HEK293 (cell line): ENCODE results near the gene COL13A1.

Experiments used
- ATF2 ChIP-seq: fragments of 450-650 bp; formaldehyde crosslinking; IDR thresholded peaks from 2 replicates; pipeline ENCODE4 v1.5.1; 2016; ENCODE audit warnings: missing biosample characterization, missing genetic modification characterization, low read depth
- CTCF ChIP-seq: fragments of 450-650 bp; formaldehyde crosslinking; IDR thresholded peaks from 2 replicates; pipeline ENCODE4 v1.5.1; 2016; ENCODE audit warnings: missing biosample characterization, missing genetic modification characterization
- KLF7 ChIP-seq: fragments of 450-650 bp; formaldehyde crosslinking; IDR thresholded peaks from 2 replicates; pipeline ENCODE4 v1.5.1; 2016; ENCODE audit warnings: missing biosample characterization, missing genetic modification characterization, borderline replicate concordance
- REST ChIP-seq: fragments of 450-650 bp; formaldehyde crosslinking; IDR thresholded peaks from 2 replicates; pipeline ENCODE4 v1.5.1; 2016; ENCODE audit warnings: missing biosample characterization, missing genetic modification characterization
- SALL2 ChIP-seq: fragments of 450-650 bp; formaldehyde crosslinking; IDR thresholded peaks from 2 replicates; pipeline ENCODE4 v1.5.0; 2017; ENCODE audit warnings: missing biosample characterization, mild to moderate bottlenecking, missing genetic modification characterization, borderline replicate concordance
- ZBTB7A ChIP-seq: fragments of 450-650 bp; formaldehyde crosslinking; IDR thresholded peaks from 2 replicates; pipeline ENCODE4 v1.5.1; 2016; ENCODE audit warnings: low read depth, missing biosample characterization, missing genetic modification characterization
- ZFP3 ChIP-seq: fragments of 450-650 bp; formaldehyde crosslinking; IDR thresholded peaks from 2 replicates; pipeline ENCODE4 v1.5.1; 2016; ENCODE audit warnings: low read depth, missing biosample characterization, missing genetic modification characterization
- ZNF302 ChIP-seq: fragments of 450-650 bp; formaldehyde crosslinking; IDR thresholded peaks from 2 replicates; pipeline ENCODE4 v1.5.1; 2016; ENCODE audit warnings: missing biosample characterization, missing genetic modification characterization, low read depth
- ZNF350 ChIP-seq: fragments of 450-650 bp; formaldehyde crosslinking; IDR thresholded peaks from 2 replicates; pipeline ENCODE4 v1.5.0; 2017; ENCODE audit warnings: missing biosample characterization, mild to moderate bottlenecking, missing genetic modification characterization
- ZNF768 ChIP-seq: fragments of 450-650 bp; formaldehyde crosslinking; IDR thresholded peaks from 2 replicates; pipeline ENCODE4 v1.5.1; 2018; ENCODE audit warnings: missing biosample characterization, mild to moderate bottlenecking, missing genetic modification characterization
- ZNF777 ChIP-seq: fragments of 450-650 bp; formaldehyde crosslinking; IDR thresholded peaks from 2 replicates; pipeline ENCODE4 v1.5.1; 2017; ENCODE audit warnings: missing biosample characterization, missing genetic modification characterization, borderline replicate concordance
- ZNF792 ChIP-seq: fragments of 450-650 bp; formaldehyde crosslinking; IDR thresholded peaks from 2 replicates; pipeline ENCODE4 v1.5.1; 2016; ENCODE audit warnings: missing biosample characterization, missing genetic modification characterization
- ZSCAN5A ChIP-seq: fragments of 450-650 bp; formaldehyde crosslinking; IDR thresholded peaks from 2 replicates; pipeline ENCODE4 v1.5.1; 2016; ENCODE audit warnings: missing biosample characterization, missing genetic modification characterization

- TF ChIP-seq CTCF (tag by site-specific recombination), result no peak
- TF ChIP-seq ZNF768 (tag by site-specific recombination), result no peak
- TF ChIP-seq ZNF302, result no peak
- TF ChIP-seq ZBTB7A (tag by site-specific recombination), result no peak
- TF ChIP-seq ZSCAN5A, result no peak
- no peak for TF ChIP-seq ZNF350 (tag by site-specific recombination)
- TF ChIP-seq ZNF777 (tag by site-specific recombination), result no peak
- no peak for TF ChIP-seq ZFP3 (tag by site-specific recombination)
- TF ChIP-seq KLF7 (tag by site-specific recombination), result no peak
- no peak for TF ChIP-seq ZNF792
- TF ChIP-seq SALL2 (tag by site-specific recombination), result no peak
- TF ChIP-seq REST (tag by site-specific recombination), result no peak
- TF ChIP-seq ATF2 (tag by site-specific recombination), result no peak
Measured at GRCh38 chr10:69895759-69896158, 94.1 kb downstream of the COL13A1 start.
